Hematopoietic multipotent progenitor cell treated with erythropoietin and hydrocortisone succinate and interleukin-3 and kit ligand, for 17 days (in vitro differentiated cells): ENCODE results near the gene TAF8.
"Not testable (repeated sequence)": the region's sequence is repeated elsewhere in the genome, so short reads cannot be mapped to it uniquely, and the experiment has no call there.

Source experiments
- DNase-seq: peaks from one replicate; pipeline ENCODE4 v3.0.0-alpha.2; 2015; ENCODE audit warnings: low spot score

The TAF8 gene, protein sequence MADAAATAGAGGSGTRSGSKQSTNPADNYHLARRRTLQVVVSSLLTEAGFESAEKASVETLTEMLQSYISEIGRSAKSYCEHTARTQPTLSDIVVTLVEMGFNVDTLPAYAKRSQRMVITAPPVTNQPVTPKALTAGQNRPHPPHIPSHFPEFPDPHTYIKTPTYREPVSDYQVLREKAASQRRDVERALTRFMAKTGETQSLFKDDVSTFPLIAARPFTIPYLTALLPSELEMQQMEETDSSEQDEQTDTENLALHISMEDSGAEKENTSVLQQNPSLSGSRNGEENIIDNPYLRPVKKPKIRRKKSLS

DNA sequence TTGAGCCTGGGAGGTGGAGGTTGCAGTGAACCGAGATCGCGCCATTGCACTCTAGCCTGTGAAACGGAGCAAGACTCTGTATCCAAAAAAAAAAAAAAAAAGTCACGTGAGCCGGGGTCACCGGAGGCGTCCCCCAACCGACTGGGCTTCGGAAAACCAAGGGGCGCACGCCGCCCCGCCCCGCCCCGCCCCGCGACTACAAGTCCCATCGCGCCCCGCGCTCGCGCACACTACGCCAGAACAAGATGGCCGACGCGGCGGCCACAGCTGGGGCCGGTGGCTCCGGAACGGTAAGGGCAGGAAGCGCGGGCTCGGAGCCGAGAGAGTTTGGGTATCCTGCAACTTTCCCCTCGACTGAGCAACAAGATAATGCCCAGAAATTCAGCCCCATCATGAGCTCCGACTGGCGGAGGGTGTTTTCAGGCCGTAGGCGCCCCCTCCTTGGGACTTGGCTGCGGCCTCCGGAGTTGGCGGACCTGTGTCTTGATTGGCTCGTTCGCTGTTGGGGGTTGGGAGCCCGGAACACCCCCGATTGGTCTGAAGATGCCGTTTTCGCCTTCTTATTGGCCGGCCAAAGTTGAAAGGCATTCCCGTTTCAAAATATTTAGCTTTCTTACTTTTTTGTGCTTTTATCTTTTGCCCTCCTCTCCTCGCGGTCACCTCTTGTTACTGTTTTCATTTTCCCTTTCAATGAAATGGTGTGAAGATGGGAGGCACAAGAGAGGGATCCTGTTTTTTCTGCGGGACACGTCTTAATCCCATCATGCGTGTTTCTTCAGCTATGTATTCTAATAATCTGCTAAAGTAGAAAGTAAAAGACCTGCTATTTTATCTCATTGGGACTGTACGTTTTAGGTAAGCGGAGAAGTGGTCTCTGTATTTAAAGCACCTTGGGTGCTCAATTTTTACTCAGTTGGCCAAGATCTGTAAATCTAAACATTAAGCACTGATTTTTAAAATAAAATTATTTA, at the start of gene TAF8:
Gene TAF8, plus strand, starts transcription at position 228 of the 971 bp plus-strand sequence. Its CDS starts 18 bp downstream, at position 246.
- peak; percentile 92 for DNase-seq

DNA sequence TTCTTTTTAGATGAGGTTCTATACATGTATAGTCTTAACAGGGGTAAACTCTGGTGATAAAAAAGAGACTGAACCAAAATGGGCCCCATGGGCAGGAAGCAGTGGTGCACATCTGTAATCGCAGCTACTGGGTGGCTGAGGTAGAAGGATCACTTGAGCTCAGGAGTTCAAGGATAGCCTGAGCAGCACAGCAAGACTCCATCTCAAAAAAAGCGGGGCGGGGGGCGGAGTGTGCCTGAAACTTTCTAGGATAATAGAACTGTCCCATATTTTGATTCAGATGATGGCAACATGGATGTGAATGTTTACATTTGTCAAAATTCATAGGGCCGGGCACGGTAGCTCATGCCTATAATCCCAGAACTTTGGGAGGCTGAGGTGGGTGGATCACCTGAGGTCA, 48.8 kb upstream of the TAF8 start:
- DNase-seq, result no peak

DNA sequence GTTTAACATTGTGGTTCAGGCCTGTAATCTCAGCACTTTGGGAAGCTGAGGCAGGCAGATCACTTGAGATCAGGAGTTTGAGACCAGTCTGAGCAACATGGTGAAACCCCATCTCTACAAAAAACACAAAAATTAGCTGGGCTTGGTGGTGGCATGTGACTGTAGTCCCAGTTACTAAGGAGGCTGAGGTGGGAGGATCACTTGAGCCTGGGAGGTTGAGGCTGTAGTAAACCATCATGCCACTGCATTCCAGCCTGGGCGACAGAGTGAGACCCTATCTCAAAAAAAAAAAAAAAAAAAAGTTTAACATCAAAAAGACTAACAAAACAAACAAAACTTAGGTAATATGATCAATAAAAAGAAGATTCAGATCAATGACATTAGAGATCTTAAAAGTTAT, 46.7 kb upstream of the TAF8 start:
- not testable (repeated sequence) for DNase-seq

DNA sequence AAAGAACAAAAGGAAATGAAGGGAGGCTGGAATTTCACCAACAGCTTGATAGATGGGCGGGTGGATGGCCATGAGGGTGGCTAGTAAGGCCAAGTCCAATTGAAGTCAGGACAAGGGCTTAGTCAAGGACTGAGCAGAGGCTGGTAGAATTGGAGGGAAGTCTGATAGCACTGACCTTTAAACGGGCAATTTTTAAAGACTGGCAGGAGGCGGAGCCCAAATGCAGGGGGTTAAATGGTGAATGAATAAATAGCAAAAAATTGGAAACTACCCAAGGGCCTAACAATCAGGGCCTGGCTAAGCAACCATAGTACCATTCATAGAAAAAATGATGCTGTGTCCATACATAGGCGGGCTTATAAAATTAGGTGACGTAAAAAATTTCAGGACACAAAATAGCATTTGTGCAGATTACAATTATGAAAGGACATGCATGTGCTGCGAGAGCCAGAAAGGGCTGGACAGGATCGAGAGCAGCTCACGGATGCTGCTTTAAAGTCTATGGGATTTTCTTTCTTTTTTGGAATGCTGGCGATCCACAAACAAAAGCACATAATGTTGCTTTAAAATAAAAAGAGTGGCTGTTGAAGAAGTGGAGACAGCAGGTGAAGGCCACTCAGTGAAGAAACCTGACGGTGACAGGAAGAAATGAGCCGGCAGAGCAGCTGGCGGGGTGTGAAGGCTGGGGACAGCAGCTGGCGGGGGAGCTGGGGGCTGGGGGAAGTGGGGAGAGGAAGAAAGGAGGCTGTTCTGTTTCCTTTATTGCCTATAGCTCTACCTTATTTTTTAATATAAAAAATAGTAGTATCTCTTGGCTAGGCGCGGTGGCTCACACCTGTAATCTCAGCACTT, 42.8 kb upstream of the TAF8 start:
- peak; percentile 3 for DNase-seq

DNA sequence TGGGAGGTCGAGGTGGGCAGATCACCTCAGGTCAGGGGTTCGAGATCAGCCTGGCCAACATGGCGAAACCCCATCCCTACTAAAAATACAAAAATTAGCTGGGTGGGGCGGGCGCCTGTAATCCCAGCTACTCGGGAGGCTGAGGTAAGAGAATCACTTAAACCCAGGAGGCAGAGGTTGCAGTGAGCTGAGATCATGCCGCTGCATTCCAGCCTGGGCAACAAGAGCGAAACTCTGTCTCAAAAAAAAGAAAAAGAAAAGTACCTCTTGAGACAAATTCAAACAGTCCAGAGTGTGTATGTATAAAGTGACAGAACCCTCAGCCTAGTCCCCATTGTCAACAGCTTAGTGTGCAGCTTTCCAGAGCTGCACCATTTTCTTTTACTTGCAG, 42.2 kb upstream of the TAF8 start:
- not testable (repeated sequence) for DNase-seq

DNA sequence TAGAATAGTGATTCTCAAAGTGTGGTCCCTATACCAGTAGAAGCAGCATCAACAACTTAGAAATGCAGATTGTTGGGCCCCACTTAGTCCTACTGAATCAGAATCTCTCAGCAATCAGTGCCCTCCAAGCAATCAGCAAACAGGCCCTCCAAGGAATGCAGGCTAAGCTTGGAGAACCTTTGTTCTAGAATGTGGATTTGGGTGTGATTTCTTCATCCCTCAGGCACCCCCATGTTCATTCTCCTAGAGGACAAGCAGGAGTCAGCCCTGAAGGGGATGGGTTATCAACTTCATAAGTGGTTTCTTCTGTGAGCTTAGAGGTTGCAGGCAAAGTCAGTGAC, 40.5 kb upstream of the TAF8 start:
- no peak for DNase-seq

DNA sequence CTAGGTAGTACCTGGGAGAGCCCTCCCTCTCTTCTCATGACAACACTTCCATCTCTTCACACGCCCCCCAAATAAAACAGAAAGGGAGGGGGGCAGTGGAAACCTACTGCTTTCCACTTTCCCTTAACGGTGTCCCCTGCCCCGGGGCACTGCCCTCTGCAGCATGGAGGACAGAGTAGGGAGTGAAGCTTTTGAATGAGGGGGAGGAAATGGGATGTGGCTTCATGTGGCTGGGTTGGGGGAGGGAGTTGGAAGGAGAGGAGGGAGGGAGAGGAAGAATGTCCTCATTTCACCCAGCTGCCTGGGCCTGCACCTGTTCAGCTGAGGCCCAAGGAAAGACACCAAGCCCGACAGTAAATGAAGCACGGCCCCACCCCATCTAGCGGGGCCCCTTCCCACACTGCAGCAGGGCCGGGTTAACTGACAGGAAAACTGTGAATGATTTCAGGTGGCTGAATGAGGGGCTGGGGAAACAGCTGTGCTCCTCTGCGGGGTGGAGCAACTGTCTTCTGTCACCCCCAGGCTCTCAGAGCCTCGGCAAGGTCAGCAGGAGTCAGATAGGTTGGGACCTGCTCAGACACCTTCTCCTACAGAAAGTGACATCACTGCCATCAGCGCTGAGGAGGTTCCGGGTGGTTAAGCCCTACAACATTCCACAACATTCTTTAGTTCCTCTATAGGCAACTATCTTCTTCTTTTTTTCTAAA, 40.0 kb upstream of the TAF8 start:
- DNase-seq, result peak; percentile 5

DNA sequence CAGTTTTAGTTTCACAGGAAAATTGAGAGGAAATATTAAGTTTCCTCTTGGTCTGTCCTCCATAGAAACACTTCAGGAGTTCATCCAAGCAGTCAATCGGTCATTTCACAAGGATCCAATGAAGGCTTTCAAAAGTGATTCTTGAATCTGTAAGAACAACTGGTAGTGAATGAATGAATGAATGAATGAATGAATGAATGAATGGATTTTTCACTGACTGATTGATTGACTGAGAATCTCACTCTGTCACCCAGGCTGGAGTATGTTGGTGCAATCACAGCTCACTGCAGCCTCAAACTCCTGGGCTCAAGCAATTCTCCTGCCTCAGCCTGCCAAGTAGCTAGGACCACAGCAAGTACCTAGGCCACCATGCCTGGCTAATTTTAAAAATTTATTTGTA, 39.4 kb upstream of the TAF8 start:
- no peak for DNase-seq

DNA sequence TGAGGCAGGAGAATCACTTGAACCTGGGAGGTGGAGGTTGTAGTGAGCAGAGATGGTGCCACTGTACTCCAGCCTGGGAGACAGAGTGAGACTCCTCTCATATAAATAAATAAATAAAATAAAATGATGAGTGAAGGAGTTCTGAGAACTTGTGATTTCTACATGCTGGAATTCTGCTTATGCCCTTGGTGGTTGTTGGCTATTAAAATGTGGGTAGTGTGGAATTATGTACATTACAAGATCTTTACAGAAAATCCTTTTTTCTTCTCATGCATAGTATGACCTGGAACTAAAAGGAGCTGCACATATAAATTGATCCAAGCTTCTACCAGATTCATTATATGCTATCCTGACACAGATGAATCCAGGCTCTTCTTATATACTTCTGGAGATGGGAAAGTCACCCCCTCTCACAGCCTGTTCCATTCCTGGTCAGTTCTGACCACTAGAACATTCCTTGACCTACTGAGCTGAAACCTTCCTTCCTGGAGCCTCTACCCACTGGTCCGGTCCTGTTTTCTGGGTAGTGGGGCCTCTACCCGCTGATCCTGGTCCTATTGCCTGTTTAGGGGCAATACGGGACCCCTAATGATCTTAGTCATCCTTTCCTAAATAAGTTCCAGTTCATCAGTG, 37.7 kb upstream of the TAF8 start:
- no peak for DNase-seq

DNA sequence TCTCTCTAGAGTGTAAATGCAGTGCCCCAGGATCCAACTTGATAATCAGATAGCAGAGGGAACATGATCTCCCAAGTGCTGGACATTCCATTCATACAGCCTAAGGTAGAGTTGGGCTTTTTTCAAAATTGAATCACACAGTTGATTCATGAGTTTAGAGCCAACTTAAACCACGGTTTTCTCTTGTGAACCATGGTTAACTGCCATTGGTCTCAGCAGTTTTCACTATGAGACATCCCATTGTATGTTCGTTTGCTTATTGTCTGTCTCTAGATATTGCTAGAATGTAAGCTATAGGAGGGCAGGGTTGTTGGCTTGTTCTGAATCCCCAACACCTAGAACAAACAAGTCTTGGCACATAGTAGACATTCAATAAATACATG, 37.2 kb upstream of the TAF8 start:
- DNase-seq, result peak; percentile 3

DNA sequence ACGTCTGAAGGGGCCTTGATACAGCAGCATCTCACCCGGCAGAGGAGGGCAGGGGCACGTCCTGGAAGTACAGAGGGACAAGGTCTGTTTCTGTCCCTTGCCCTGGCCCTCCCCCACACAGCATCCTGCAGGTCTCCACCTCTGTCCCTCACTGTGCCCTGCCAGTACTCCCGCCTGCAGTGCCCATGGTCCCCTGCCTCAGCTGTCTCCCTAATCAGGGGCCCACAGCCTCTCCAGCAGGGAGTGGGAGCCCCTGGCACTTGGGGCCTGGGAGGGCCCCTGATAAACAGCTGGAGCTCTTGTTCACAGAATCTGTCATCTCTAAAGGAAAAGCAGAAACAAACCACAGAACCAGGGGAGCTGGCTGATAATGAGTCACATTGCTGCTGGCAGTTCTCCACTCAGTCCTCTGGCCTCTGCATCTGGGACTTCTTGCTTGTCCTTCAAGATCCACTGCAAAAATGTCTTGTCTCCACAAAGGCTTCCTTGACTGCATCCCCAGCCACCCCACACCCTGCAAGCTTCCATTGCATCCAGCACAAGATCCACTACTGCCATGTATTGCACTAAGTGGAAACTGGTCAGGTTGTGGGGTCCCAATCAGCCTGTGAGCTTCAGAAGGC, 33.2 kb upstream of the TAF8 start:
- peak; percentile 72 for DNase-seq

DNA sequence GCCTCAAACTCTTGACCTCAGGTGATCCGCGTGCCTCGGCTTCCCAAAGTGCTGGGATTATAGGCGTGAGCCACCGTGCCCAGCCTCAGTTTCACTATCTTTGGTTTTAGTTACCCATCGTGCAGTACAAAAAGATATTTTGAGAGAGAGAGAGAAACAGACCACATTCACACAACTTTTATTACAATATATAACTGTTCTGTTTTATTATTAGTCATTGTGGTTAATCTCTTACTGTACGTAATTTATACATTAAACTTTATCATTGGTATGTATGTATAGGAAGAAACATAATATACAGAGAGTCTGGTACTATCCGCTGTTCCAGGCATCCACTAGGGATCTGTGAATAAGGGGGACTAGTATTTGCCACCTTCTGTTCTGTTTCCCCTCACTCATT, 29.4 kb upstream of the TAF8 start:
- DNase-seq, result peak; percentile 2

DNA sequence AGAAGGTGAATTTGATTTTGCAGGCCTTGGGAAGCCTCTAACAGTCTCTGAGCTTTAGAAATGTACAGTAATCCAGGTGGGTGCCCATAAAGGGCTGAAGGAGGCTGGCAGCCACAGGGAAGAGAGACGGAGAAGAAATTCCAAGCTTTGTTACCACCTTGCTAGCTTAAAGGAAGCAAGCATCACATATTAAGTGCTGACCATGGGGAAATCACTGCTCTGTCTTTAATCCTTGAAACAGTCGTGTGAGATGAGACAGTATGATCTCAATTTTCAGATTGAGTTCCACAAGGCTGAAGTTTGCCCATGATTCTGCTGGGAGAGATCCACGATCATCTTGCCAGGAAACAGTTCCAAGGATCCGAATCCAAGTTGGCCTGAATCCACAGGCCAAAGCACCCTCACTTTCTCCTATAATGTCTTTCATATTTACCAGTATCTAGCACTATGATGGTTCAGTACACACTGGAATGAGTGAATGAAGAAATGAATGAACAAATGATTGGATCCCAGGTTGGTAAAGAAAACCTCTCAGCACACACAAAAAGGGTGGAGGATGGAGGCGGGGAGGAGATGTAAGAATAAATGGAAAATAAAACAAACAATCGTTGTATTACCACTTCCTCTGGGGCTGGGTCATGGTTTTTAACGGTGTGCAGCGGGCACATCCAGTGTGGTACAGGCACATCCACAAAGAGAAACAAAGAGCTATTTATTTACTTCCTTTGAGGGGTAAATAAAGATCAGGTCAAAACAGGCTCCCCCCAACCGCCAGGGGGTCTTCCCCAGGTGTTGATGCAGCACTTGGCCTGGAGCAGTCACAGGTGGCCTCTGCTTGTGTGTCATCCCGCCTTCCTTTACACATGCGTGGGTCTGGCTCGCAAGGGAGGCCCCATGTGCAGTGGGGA, 28.2 kb upstream of the TAF8 start:
- peak; percentile 3 for DNase-seq

DNA sequence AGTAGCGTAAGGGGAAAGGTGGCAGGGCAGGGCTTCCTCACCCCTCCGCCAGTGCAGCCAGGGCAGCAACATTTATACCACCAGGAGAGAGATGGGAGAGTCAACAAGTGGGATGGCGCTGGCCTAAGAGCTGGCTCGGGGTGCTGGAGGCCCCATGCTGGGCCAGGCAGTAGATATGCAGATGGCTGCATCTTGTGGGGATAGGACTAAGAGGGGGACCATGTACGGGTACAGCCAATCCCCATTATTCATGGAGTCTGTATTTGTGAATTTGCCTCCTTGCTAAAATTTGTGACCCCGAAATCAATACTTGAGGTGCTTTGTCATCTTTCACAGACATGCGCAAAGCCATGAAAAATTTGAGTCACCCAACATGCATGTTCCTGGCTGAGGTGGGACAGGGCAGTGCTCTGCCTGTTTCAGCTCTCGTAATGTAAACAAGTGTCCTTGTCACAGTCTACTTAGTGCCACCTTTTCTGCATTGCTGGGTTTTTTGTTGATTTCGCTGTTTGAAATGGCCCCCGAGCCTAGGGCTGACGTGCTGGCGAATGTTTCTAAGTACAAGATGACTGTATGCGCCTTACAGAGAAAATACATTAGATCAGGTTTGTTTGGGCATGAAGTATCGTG, 27.5 kb upstream of the TAF8 start:
- peak; percentile 4 for DNase-seq

DNA sequence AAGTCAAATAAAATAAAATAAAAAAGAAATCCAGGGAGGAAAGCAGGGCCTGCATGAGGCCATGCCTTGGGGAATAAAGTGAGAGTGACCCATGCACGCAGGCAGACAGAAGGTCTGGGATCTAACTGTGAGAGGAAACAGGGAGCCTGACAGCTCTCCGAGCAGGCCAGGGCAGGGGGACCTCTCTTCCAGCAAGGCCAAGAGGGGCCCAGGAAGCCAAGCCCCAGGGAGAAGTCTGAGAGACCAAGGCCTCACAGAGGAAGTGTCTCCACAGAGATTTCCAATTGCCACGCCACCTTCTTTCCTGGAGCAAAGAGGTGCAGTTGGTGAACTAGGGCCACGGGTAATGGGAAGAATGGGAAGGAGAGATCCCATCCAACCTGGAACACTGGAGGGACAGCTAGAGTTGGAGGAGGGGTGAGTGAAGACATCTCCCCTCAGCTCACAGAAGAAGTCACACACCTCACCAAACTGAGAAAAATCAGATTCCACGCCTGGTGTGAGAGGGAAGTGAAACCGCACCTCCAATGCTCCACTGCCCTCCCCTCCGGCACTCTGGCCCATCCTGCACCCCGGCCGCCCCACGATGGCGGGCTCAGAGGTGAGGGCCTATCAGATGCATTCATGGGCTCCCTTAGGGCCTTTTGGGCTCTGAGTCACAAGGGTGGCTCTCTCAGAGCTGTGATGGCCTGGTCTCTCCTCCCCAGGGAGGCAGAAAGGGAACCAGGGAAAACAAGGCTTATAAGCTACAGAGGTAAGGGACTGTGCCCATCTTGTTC, 25.1 kb upstream of the TAF8 start:
- DNase-seq, result no peak

DNA sequence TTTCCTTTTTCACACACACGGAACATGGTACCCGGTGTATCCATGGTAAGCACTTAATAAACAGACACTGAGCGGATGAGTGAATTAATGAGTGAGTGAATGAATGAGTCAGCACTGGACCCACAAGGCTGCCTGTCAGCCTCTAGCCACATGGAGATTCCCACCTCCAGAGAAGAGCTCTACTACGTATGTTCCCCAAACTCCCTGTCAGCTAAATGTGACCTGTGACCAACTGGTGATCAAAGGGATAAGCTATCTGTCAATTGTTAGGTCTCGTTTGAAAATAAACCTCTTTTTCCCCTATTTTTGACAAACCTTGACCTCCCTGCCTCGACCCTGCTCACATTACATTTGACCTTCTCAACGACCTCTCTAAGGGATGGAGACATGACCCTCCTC, 24.5 kb upstream of the TAF8 start:
- no peak for DNase-seq

DNA sequence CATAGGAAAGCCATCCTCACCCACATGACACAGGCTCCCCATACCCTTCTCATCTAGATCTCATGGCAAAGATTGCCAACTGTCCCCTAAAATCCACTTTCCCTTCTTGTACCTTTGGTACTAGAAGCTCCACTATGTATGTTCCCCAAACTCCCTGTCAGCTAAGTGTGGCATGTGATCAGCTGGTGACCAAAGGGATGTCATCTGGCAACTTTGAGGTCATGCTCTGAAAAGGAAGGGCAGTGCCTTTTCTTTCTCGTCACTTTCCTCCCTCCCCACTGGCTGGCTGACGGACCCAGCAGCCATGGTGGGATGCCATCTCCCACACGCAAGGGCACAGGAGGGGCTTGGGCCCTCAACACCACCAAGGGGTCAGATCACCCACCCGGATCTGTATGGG, 23.8 kb upstream of the TAF8 start:
- DNase-seq, result peak; percentile 43
